CD4-positive, alpha-beta T cell (primary cell): ENCODE measurements around the gene LEO1. TPM values are rescaled to one million over a fixed set of nuclear protein-coding genes. Genes with fewer than 3 reads are reported as not detected.

Experiments used
- ATAC-seq: fragments of 200-7000 bp; cut with Tn5 transposase; one replicate; pipeline ENCODE4 v1.10.0; 2022; ENCODE audit warnings: mild to moderate bottlenecking; ENCODE audit not compliant: poor library complexity
- CTCF ChIA-PET: fragments of 350-600 bp; sonication (Branson Sonifier 250); formaldehyde crosslinking; loops from one replicate; lab custom pipeline; 2021; ENCODE audit warnings: antibody characterized with exemption, inconsistent platforms; lab: Charles Lee
- POLR2A ChIA-PET: fragments of 350-600 bp; sonication (Branson Sonifier 250); formaldehyde crosslinking; loops from one replicate; lab custom pipeline; 2021; ENCODE audit warnings: antibody characterized with exemption, inconsistent platforms; lab: Charles Lee
- DNase-seq, 14 experiments: peaks; one replicate each; pipeline ENCODE4 v3.0.0-alpha.2; 2013 to 2020; ENCODE audit warnings: mixed read lengths in 2 of 14
- H3K27ac ChIP-seq, 2 donors: one replicate each; pipeline versions ENCODE4 v1.5.1 to v1.7.0; 2013; ENCODE audit warnings: low read length in 2 of 2, low read depth in 1 of 2, mild to moderate bottlenecking in 1 of 2
- H3K27me3 ChIP-seq, 2 experiments: 1 replicate in 1 of 2; 2 replicates in 1 of 2; pipeline versions ENCODE4 v1.6.1 to v1.7.0; 2013; ENCODE audit warnings: low read length in 2 of 2, control low read depth in 1 of 2, mild to moderate bottlenecking in 1 of 2, moderate library complexity in 1 of 2; ENCODE audit not compliant: insufficient read depth in 2 of 2, control insufficient read depth in 1 of 2
- H3K36me3 ChIP-seq: one replicate; pipeline ENCODE4 v1.6.1; 2013; ENCODE audit warnings: low read length, control low read depth; ENCODE audit not compliant: insufficient read depth
- H3K4me1 ChIP-seq: one replicate; pipeline ENCODE4 v1.6.1; 2013; ENCODE audit warnings: low read length, control low read depth; ENCODE audit not compliant: insufficient read depth
- H3K4me3 ChIP-seq: one replicate; pipeline ENCODE4 v1.5.1; 2013; ENCODE audit warnings: mild to moderate bottlenecking, low read length, moderate library complexity
- H3K9me3 ChIP-seq, 2 experiments: 1 replicate in 1 of 2; 2 replicates in 1 of 2; pipeline versions ENCODE4 v1.6.1 to v1.7.0; 2013; ENCODE audit warnings: low read length in 2 of 2, mild to moderate bottlenecking in 2 of 2, control low read depth in 1 of 2, moderate library complexity in 1 of 2; ENCODE audit not compliant: control insufficient read depth in 1 of 2, insufficient read depth in 1 of 2
- H3K27ac Mint-ChIP-seq: one replicate; pipeline ENCODE4 v1.8.0; 2020; ENCODE audit warnings: mixed read lengths
- H3K27me3 Mint-ChIP-seq: one replicate; pipeline ENCODE4 v1.8.0; 2021; ENCODE audit warnings: mixed read lengths
- H3K36me3 Mint-ChIP-seq: one replicate; pipeline ENCODE4 v1.8.0; 2021; ENCODE audit warnings: low read depth, mixed read lengths
- H3K4me1 Mint-ChIP-seq: one replicate; pipeline ENCODE4 v1.8.0; 2021; ENCODE audit warnings: low read depth, mixed read lengths
- H3K4me3 Mint-ChIP-seq: one replicate; pipeline ENCODE4 v1.8.0; 2020; ENCODE audit warnings: mild to moderate bottlenecking, mixed read lengths
- H3K9me3 Mint-ChIP-seq: one replicate; pipeline ENCODE4 v1.8.0; 2020; ENCODE audit warnings: mixed read lengths
- CTCF ChIP-seq: fragments of 200-600 bp; IDR thresholded peaks from one replicate; pipeline ENCODE4 v1.8.0; 2022; ENCODE audit warnings: antibody characterized with exemption, mild to moderate bottlenecking
- intact Hi-C, 2 experiments: fragments of 100-400 bp; cut with DNase I in 1 of 2; cut with micrococcal nuclease in 1 of 2; formaldehyde crosslinking; loops; one replicate each; pipeline versions ENCODE4 v1.15.1 to v1.9.0; 2023 to 2025; cut with DNase I, micrococcal nuclease
- total RNA-seq, 174 experiments: library from RNA in 2 of 174; stranded (reverse) in 2 of 174; gene quantifications; one replicate each; pipeline ENCODE4 v1.2.3 and lab custom pipeline; 2021 to 2026

Gene LEO1
- total RNA-seq, 2 experiments from 2014 or later, result 6.2 to 6.7 TPM

DNA sequence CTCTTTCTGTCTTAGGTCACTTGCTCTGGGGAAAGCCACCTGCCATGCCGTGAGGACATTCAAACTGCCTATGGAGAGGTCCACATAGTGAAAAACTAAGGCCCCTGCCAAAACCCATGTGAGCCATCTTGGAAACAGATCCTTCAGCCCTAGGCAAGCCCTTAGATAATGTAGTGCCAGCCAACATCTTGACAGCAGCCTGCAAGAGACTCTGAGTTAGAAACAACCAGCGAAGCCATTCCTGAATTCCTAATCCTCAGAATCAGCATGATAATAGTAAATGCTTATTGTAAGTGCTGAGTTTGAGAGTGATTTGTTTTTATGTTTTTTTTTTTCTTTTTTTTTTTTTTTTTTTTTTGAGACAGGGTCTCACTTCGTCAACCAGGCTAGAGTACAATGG is 40.6 kb downstream of the LEO1 start:
- ChIA-PET CTCF (no interaction called here), POLR2A (no interaction called here)
- no peak overlapping the region for H3K27ac Mint-ChIP-seq
- Histone ChIP-seq H3K36me3 (peaks cover 12% of the 10 kb centered on the region), H3K4me3 (no peak overlapping the region), H3K27me3 (no peaks in the 10 kb centered on the region), H3K4me1 (no peaks in the 10 kb centered on the region), H3K27ac (no peak overlapping the region), H3K9me3 (no peaks in the 10 kb centered on the region)
- H3K4me1 Mint-ChIP-seq, result no peaks in the 10 kb centered on the region
- H3K27me3 Mint-ChIP-seq, result no peaks in the 10 kb centered on the region
- H3K36me3 Mint-ChIP-seq, result peaks cover 33% of the 10 kb centered on the region
- H3K4me3 Mint-ChIP-seq, result no peak overlapping the region
- no peak for ATAC-seq
- DNase-seq, result no peak
- intact Hi-C loops, result no loop called here
- TF ChIP-seq CTCF, result no peak
- no peaks in the 10 kb centered on the region for H3K9me3 Mint-ChIP-seq

DNA sequence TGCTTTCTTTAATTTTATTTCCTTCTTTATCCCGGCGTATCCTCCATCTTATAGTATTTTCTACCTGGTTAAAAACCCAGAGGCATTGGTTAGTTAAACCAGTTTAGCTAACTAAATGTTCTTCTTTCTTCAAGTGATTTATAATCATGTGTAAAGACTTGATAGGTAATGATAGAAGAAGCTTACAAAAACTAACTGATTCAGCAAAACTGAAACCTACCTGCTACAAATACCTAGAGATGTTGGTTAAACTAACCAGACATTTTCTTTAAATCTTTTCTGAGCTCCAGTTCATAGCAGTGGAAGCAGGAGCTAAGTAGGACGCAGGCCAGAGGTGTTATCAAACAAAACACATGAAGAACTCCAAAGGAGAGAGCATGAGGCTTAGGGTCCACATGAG is 44.8 kb downstream of the LEO1 start:
- DNase-seq (no peak), ATAC-seq (no peak)
- peaks cover 57% of the 10 kb centered on the region for H3K36me3 Mint-ChIP-seq
- H3K4me3 ChIP-seq, result no peak overlapping the region
- intact Hi-C loops, result no loop called here
- no peaks in the 10 kb centered on the region for H3K27me3 Mint-ChIP-seq
- no peaks in the 10 kb centered on the region for H3K4me1 Mint-ChIP-seq
- no peak for TF ChIP-seq CTCF
- H3K27ac ChIP-seq, result no peak overlapping the region
- H3K9me3 Mint-ChIP-seq, result no peaks in the 10 kb centered on the region
- H3K27me3 ChIP-seq, result no peaks in the 10 kb centered on the region
- POLR2A ChIA-PET, result no interaction called here
- CTCF ChIA-PET, result no interaction called here
- no peaks in the 10 kb centered on the region for H3K4me1 ChIP-seq
- no peak overlapping the region for H3K4me3 Mint-ChIP-seq
- H3K36me3 ChIP-seq, result peaks cover 37% of the 10 kb centered on the region
- no peaks in the 10 kb centered on the region for H3K9me3 ChIP-seq
- peak overlapping the region; percentile 15 for H3K27ac Mint-ChIP-seq

GRCh38 chr15:51924156-51925068 is 47.2 kb downstream of the LEO1 start:
- H3K4me3 Mint-ChIP-seq, result no peak overlapping the region
- no peaks in the 10 kb centered on the region for H3K9me3 Mint-ChIP-seq
- DNase-seq, result no peak
- Histone ChIP-seq H3K36me3 (peaks cover 46% of the 10 kb centered on the region), H3K4me3 (no peak overlapping the region), H3K9me3 (no peaks in the 10 kb centered on the region), H3K4me1 (no peaks in the 10 kb centered on the region), H3K27ac (no peak overlapping the region), H3K27me3 (no peaks in the 10 kb centered on the region)
- H3K27ac Mint-ChIP-seq, result no peak overlapping the region
- H3K36me3 Mint-ChIP-seq, result peaks cover 54% of the 10 kb centered on the region
- H3K4me1 Mint-ChIP-seq, result no peaks in the 10 kb centered on the region
- H3K27me3 Mint-ChIP-seq, result no peaks in the 10 kb centered on the region
- TF ChIP-seq CTCF, result no peak
- ATAC-seq, result no peak
- ChIA-PET POLR2A (no interaction called here), CTCF (interaction anchor here (1.0 kb wide), 1 partner anchor 12 kb away, joined by 3 read pairs; no protein-coding TSS in a partner anchor)
- intact Hi-C loops, result no loop called here
